H1 (cell line): Measurements from ENCODE around the gene ALPP. TPM values are rescaled to one million over a fixed set of nuclear protein-coding genes. Genes with fewer than 3 reads are reported as not detected.

ENCODE experiments used
- CTCF ChIA-PET: fragments of 300-600 bp; sonication (Branson Sonifier 250); formaldehyde crosslinking; loops from one replicate; lab custom pipeline; 2021; ENCODE audit not compliant: partially characterized antibody; lab: Charles Lee
- POLR2A ChIA-PET: fragments of 300-600 bp; sonication (Branson Sonifier 250); formaldehyde crosslinking; loops from one replicate; lab custom pipeline; 2021; ENCODE audit warnings: inconsistent platforms; ENCODE audit not compliant: partially characterized antibody; lab: Charles Lee
- DNase-seq, 2 experiments: peaks; one replicate each; pipeline versions ENCODE4 v3.0.0 to v3.0.0-alpha.2; 2010 to 2022; ENCODE audit warnings: low spot score in 2 of 2, low read depth in 1 of 2, mixed read lengths in 1 of 2
- FAIRE-seq: peaks from 2 replicates; lab custom pipeline; 2011; peaks lifted over from hg19 to GRCh38; lab: Jason Lieb, UNC
- H2AFZ ChIP-seq: 2 replicates; pipeline ENCODE4 v1.8.1; 2012; ENCODE audit warnings: low read length, inconsistent platforms
- H2AK5ac ChIP-seq: 2 replicates; pipeline ENCODE4 v1.6.1; 2013; ENCODE audit warnings: low read depth, low read length
- H2BK120ac ChIP-seq: replicated peaks from 2 replicates; pipeline ENCODE3; 2013; ENCODE audit warnings: low read depth, low read length, inconsistent platforms
- H2BK12ac ChIP-seq: 2 replicates; pipeline ENCODE4 v1.6.1; 2013; ENCODE audit warnings: low read depth, low read length
- H2BK15ac ChIP-seq: 2 replicates; pipeline ENCODE4 v1.6.1; 2013; ENCODE audit warnings: low read length
- H2BK20ac ChIP-seq: 2 replicates; pipeline ENCODE4 v1.6.1; 2013; ENCODE audit warnings: low read length
- H2BK5ac ChIP-seq: 2 replicates; pipeline ENCODE4 v1.6.1; 2013; ENCODE audit warnings: low read depth, low read length
- H3K14ac ChIP-seq: 2 replicates; pipeline ENCODE4 v1.6.1; 2013; ENCODE audit warnings: inconsistent platforms; ENCODE audit not compliant: insufficient read length
- H3K18ac ChIP-seq: 2 replicates; pipeline ENCODE4 v1.6.1; 2013; ENCODE audit warnings: low read length; ENCODE audit errors: extremely low read depth
- H3K23ac ChIP-seq: 2 replicates; pipeline ENCODE4 v1.6.1; 2013; ENCODE audit warnings: inconsistent platforms; ENCODE audit not compliant: insufficient read length
- H3K23me2 ChIP-seq: 2 replicates; pipeline ENCODE4 v1.6.1; 2013; ENCODE audit warnings: low read depth, low read length
- H3K27ac ChIP-seq: 2 replicates; pipeline ENCODE4 v1.6.1; 2011; ENCODE audit warnings: low read depth, low read length, inconsistent platforms
- H3K27me3 ChIP-seq, 4 experiments: replicated peaks in 1 of 4; 1 replicate in 1 of 4; 2 replicates in 3 of 4; pipeline versions ENCODE4 v1.6.1 to v1.8.1; 2011 to 2013; ENCODE audit warnings: low read length in 3 of 4, mild to moderate bottlenecking in 3 of 4, inconsistent platforms in 2 of 4, mixed read lengths in 2 of 4, moderate library complexity in 1 of 4; ENCODE audit not compliant: control insufficient read depth in 3 of 4, insufficient read depth in 3 of 4; ENCODE audit errors: extremely low read depth in 1 of 4
- H3K36me3 ChIP-seq, 4 experiments: 2 replicates each; pipeline versions ENCODE4 v1.6.1 to v1.8.1; 2011 to 2013; ENCODE audit warnings: mild to moderate bottlenecking in 4 of 4, low read length in 3 of 4, moderate library complexity in 2 of 4, control low read depth in 1 of 4, inconsistent platforms in 1 of 4; ENCODE audit not compliant: insufficient read depth in 4 of 4, control insufficient read depth in 2 of 4
- H3K4ac ChIP-seq: replicated peaks from 2 replicates; pipeline ENCODE3; 2013; ENCODE audit warnings: low read length, low read depth, mixed read lengths, inconsistent platforms; ENCODE audit not compliant: insufficient read length
- H3K4me1 ChIP-seq, 4 experiments: replicated peaks in 1 of 4; 1 replicate in 1 of 4; 2 replicates in 3 of 4; pipeline versions ENCODE4 v1.6.1 to v1.8.1; 2011 to 2013; ENCODE audit warnings: low read length in 3 of 4, inconsistent platforms in 2 of 4, mixed read lengths in 1 of 4; ENCODE audit not compliant: insufficient read depth in 4 of 4, control insufficient read depth in 3 of 4
- H3K4me2 ChIP-seq, 2 experiments: 2 replicates each; pipeline versions ENCODE4 v1.6.1 to v1.8.1; 2011 to 2013; ENCODE audit warnings: low read depth in 2 of 2, low read length in 2 of 2, control low read depth in 1 of 2, inconsistent platforms in 1 of 2, mild to moderate bottlenecking in 1 of 2; ENCODE audit not compliant: insufficient read depth in 1 of 2
- H3K4me3 ChIP-seq, 4 experiments: fragments of 200-600, 300-600 bp in 1 of 4; sonication (generic), shearing (Covaris generic), sonication (Bioruptor Twin) in 1 of 4; 2 replicates each; pipeline versions ENCODE4 v1.5.1 to v1.8.1; 2011 to 2016; ENCODE audit warnings: low read length in 4 of 4, low read depth in 3 of 4, control low read depth in 2 of 4, inconsistent platforms in 2 of 4, mild to moderate bottlenecking in 2 of 4, mixed read lengths in 1 of 4, moderate library complexity in 1 of 4; ENCODE audit not compliant: insufficient read depth in 2 of 4; ENCODE audit errors: extremely low read depth in 1 of 4
- H3K56ac ChIP-seq: replicated peaks from 2 replicates; pipeline ENCODE3; 2013; ENCODE audit warnings: low read depth, mild to moderate bottlenecking, mixed read lengths, low read length, inconsistent platforms; ENCODE audit not compliant: insufficient read length
- H3K79me1 ChIP-seq: 2 replicates; pipeline ENCODE4 v1.6.1; 2013; ENCODE audit warnings: low read depth, low read length, control low read depth
- H3K79me2 ChIP-seq, 2 experiments: 2 replicates each; pipeline versions ENCODE4 v1.6.1 to v1.8.1; 2012 to 2013; ENCODE audit warnings: low read length in 2 of 2, mild to moderate bottlenecking in 2 of 2, inconsistent platforms in 1 of 2; ENCODE audit not compliant: insufficient read depth in 2 of 2, control insufficient read depth in 1 of 2
- H3K9ac ChIP-seq, 4 experiments: replicated peaks in 1 of 4; 1 replicate in 1 of 4; 2 replicates in 3 of 4; pipeline versions ENCODE4 v1.6.1 to v1.8.1; 2011 to 2013; ENCODE audit warnings: low read depth in 3 of 4, low read length in 3 of 4, control low read depth in 2 of 4, mild to moderate bottlenecking in 2 of 4, moderate library complexity in 2 of 4, inconsistent platforms in 1 of 4; ENCODE audit errors: extremely low read depth in 1 of 4
- H3K9me3 ChIP-seq, 2 experiments: 2 replicates each; pipeline versions ENCODE4 v1.6.1 to v1.8.1; 2012 to 2013; ENCODE audit warnings: mild to moderate bottlenecking in 2 of 2, moderate library complexity in 2 of 2, control low read depth in 1 of 2, inconsistent platforms in 1 of 2, low read depth in 1 of 2, low read length in 1 of 2, mixed read lengths in 1 of 2; ENCODE audit not compliant: insufficient read depth in 2 of 2
- H4K20me1 ChIP-seq, 2 experiments: replicated peaks in 1 of 2; 2 replicates each; pipeline versions ENCODE3 to v1.8.1; 2011 to 2013; ENCODE audit warnings: inconsistent platforms in 2 of 2, low read length in 2 of 2, mild to moderate bottlenecking in 1 of 2; ENCODE audit not compliant: insufficient read depth in 2 of 2, control insufficient read depth in 1 of 2
- H4K5ac ChIP-seq: 2 replicates; pipeline ENCODE4 v1.6.1; 2013; ENCODE audit warnings: low read length, low read depth, mixed read lengths, inconsistent platforms; ENCODE audit not compliant: insufficient read length
- H4K8ac ChIP-seq: 2 replicates; pipeline ENCODE4 v1.8.0; 2013; ENCODE audit warnings: mild to moderate bottlenecking, moderate library complexity, low read length, inconsistent platforms; ENCODE audit not compliant: insufficient read depth; ENCODE audit errors: extremely low read depth
- H4K91ac ChIP-seq: replicated peaks from 2 replicates; pipeline ENCODE3; 2013; ENCODE audit warnings: low read length, mixed read lengths, inconsistent platforms; ENCODE audit not compliant: insufficient read length
- BCL11A ChIP-seq, 2 experiments: IDR thresholded peaks; one replicate each; pipeline ENCODE4 v1.6.1; 2011; ENCODE audit warnings: low read depth in 2 of 2, low read length in 2 of 2, mild to moderate bottlenecking in 2 of 2
- CBX8 ChIP-seq: fragments of 300-800, 300-1000 bp; sonication (generic); IDR thresholded peaks from 2 replicates; pipeline ENCODE4 v1.7.1; 2016; ENCODE audit warnings: low read depth, low read length, borderline replicate concordance
- CHD2 ChIP-seq: IDR thresholded peaks from 2 replicates; pipeline ENCODE4 v1.6.1; 2012; ENCODE audit warnings: low read length, improper control_type of control experiment
- CREB1 ChIP-seq: IDR thresholded peaks from 2 replicates; pipeline ENCODE4 v1.6.1; 2012; ENCODE audit warnings: inconsistent platforms
- MAFK ChIP-seq: IDR thresholded peaks from 2 replicates; pipeline ENCODE4 v1.6.1; 2012; ENCODE audit warnings: low read depth, mild to moderate bottlenecking, improper control_type of control experiment, low read length
- RAD21 ChIP-seq, 2 experiments: IDR thresholded peaks in 1 of 2; conservative IDR thresholded peaks in 1 of 2; 2 replicates each; pipeline ENCODE4 v1.6.1; 2011; ENCODE audit warnings: low read depth in 2 of 2, low read length in 2 of 2, improper control_type of control experiment in 1 of 2, inconsistent platforms in 1 of 2, mild to moderate bottlenecking in 1 of 2, moderate library complexity in 1 of 2
- SAP30 ChIP-seq: fragments of 300-600 bp; sonication (generic); IDR thresholded peaks from 2 replicates; pipeline ENCODE4 v1.7.1; 2012; ENCODE audit warnings: low read length, moderate library complexity, mild to moderate bottlenecking, inconsistent platforms; ENCODE audit not compliant: insufficient read depth, insufficient replicate concordance
- SP1 ChIP-seq: IDR thresholded peaks from 2 replicates; pipeline ENCODE4 v1.6.1; 2011; ENCODE audit warnings: low read depth, low read length
- TEAD4 ChIP-seq: IDR thresholded peaks from 2 replicates; pipeline ENCODE4 v1.6.1; 2012; ENCODE audit warnings: low read depth, low read length, inconsistent platforms, mixed read lengths
- WGBS, 2 experiments: shearing (Covaris generic) in 1 of 2; methylation state at CpG; one replicate each; pipeline versions ENCODE4 v1.1.6 to v1.1.7; 2013 to 2015; ENCODE audit warnings: low lambda C conversion rate in 2 of 2, mixed read lengths in 2 of 2, inconsistent platforms in 1 of 2, low coverage in 1 of 2, missing lambda C conversion rate in 1 of 2; ENCODE audit not compliant: insufficient replicate concordance in 2 of 2, insufficient coverage in 1 of 2, insufficient read length in 1 of 2; ENCODE audit errors: extremely low coverage in 1 of 2, missing lambda C conversion rate in 1 of 2; 5-methylcytosine and 5-hydroxymethylcytosine counted together
- polyA plus RNA-seq, 7 experiments: library from polyadenylated mRNA; depleted of rRNA in 3 of 7; stranded (reverse) in 5 of 7; unstranded in 2 of 7; fragments of >200 nt in 5 of 7; fragments of 200-250 nt in 2 of 7; gene quantifications; 1 replicate in 5 of 7; 2 replicates in 1 of 7; 4 replicates in 1 of 7; pipeline versions ENCODE4 v1.2.1 to v1.2.3, GENCODE V29; 2011 to 2013; ENCODE audit warnings: missing spikeins in 2 of 7, mixed read lengths in 2 of 7
- total RNA-seq: library from RNA; stranded (reverse); fragmentation: NEBNext Ultra II Directional; extraction: Animal tissue kit (Norgen Biotek cat#: 25700); gene quantifications from 2 replicates; pipeline ENCODE4 v1.2.1, GENCODE V29; 2021

ALPP gene
- total and polyA plus RNA-seq, 2 of the 8 experiments (the other 6 are each of a cell fraction or from before 2014, with no cell fraction given): 0.15 TPM

DNA sequence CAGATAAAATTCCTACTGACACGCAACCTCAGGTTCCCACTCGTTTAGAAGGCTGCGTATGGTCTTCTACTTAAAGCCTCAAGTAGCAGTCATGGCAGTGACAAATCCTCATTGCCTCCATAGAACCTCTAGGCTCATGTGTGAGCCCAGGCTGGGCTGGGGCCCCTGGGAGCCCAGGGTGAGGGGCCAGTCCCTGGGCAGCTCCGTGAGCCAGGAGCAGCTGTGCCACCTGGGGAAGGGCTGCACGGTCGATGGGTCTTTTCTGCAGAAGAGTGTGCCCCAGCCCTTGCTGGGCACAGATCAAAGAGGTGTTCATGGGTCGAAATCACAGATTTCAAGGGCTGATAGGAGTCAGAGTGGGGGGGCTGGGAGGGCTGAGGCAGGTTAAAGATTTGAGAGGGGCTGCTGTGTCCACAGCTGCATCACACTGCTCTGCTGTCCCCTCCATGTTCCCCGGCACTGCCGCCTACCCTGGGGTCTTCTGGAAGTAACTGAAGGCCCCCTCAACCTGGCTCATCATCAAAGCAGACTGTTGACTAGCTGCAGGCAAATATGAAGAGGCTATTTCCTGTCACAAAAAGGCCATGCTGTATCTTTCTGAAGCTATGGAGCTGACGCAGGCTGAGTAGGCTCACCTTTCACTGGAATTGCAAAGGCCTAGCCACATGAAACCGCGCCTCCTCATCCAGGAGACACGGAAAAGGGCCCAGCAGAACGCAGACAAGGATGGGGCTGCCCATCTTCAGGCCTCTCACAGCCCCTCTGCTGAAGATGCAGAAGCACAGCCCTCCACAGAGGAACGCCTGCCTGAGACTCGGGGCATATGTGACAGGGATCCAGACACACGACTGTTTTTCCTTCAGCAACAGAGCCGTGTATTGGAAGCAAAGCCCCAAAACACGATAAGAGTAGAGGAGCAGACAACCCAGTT, 35.7 kb upstream of the ALPP start:
- no peak overlapping the region for H3K23ac ChIP-seq
- no peak overlapping the region for H2BK15ac ChIP-seq
- H4K20me1 ChIP-seq: no peaks in the 10 kb centered on the region
- no peak overlapping the region for H3K4me2 ChIP-seq
- H3K4me3 ChIP-seq: no peak overlapping the region
- H3K36me3 ChIP-seq: no peaks in the 10 kb centered on the region
- no peak overlapping the region for H4K5ac ChIP-seq
- WGBS, 2 experiments: 87% methylated on average over 19 of the region's 19 CpGs; no CpG with 5 or more reads in 1 of the 2 experiments
- H2AK5ac ChIP-seq: no peak overlapping the region
- ChIA-PET CTCF (interaction anchor here (0.8 to 4.7 kb wide), 9 partner anchors 8 to 443 kb away, joined by 3 to 72 read pairs (median 7); partner anchors contain the start of gene NPPC), POLR2A (no interaction called here)
- no peak overlapping the region for H3K4ac ChIP-seq
- no peak overlapping the region for H2AFZ ChIP-seq
- no peaks in the 10 kb centered on the region for H3K4me1 ChIP-seq
- H3K79me1 ChIP-seq: no peaks in the 10 kb centered on the region
- DNase-seq (peak in 1 of 2 experiments; percentile 42), FAIRE-seq (no peak)
- H3K23me2 ChIP-seq: no peaks in the 10 kb centered on the region
- no peak overlapping the region for H3K56ac ChIP-seq
- no peaks in the 10 kb centered on the region for H3K9me3 ChIP-seq
- no peak overlapping the region for H2BK20ac ChIP-seq
- H4K8ac ChIP-seq: no peak overlapping the region; the same call in none of the 2 replicates
- H2BK12ac ChIP-seq: no peak overlapping the region
- TF ChIP-seq BCL11A (IDR thresholded peaks at IDR 0.05; ENCODE audit: low read depth in 2 of 2, low read length in 2 of 2) (no peak), SAP30 (no peak), CHD2 (no peak), TEAD4 (no peak), RAD21 (IDR thresholded peaks at IDR 0.05 in 1 of 2, conservative IDR thresholded peaks at IDR 0.05 in 1 of 2; ENCODE audit: low read depth in 2 of 2, low read length in 2 of 2) (no peak), SP1 (no peak), CBX8 (no peak), MAFK (no peak), CREB1 (no peak)
- H3K27me3 ChIP-seq: no peaks in the 10 kb centered on the region
- H4K91ac ChIP-seq: no peak overlapping the region
- H3K9ac ChIP-seq: no peak overlapping the region
- no peak overlapping the region for H3K14ac ChIP-seq
- no peak overlapping the region for H2BK5ac ChIP-seq
- H3K18ac ChIP-seq: no peak overlapping the region
- H2BK120ac ChIP-seq: no peak overlapping the region
- H3K27ac ChIP-seq: no peak overlapping the region
- no peaks in the 10 kb centered on the region for H3K79me2 ChIP-seq
